GM21786 (cell line): ENCODE data around the gene KMT2E.
A peak's percentile ranks its signal among the peaks of the same experiment; 100 is the strongest.
"Not testable (repeated sequence)": the region's sequence is repeated elsewhere in the genome, so short reads cannot be mapped to it uniquely, and the experiment has no call there.

Experiments
- ATAC-seq: cut with Tn5 transposase; IDR thresholded peaks from one replicate; pipeline ENCODE4 v1.9.1; 2021; ENCODE audit not compliant: unreplicated experiment

Gene KMT2E, protein sequence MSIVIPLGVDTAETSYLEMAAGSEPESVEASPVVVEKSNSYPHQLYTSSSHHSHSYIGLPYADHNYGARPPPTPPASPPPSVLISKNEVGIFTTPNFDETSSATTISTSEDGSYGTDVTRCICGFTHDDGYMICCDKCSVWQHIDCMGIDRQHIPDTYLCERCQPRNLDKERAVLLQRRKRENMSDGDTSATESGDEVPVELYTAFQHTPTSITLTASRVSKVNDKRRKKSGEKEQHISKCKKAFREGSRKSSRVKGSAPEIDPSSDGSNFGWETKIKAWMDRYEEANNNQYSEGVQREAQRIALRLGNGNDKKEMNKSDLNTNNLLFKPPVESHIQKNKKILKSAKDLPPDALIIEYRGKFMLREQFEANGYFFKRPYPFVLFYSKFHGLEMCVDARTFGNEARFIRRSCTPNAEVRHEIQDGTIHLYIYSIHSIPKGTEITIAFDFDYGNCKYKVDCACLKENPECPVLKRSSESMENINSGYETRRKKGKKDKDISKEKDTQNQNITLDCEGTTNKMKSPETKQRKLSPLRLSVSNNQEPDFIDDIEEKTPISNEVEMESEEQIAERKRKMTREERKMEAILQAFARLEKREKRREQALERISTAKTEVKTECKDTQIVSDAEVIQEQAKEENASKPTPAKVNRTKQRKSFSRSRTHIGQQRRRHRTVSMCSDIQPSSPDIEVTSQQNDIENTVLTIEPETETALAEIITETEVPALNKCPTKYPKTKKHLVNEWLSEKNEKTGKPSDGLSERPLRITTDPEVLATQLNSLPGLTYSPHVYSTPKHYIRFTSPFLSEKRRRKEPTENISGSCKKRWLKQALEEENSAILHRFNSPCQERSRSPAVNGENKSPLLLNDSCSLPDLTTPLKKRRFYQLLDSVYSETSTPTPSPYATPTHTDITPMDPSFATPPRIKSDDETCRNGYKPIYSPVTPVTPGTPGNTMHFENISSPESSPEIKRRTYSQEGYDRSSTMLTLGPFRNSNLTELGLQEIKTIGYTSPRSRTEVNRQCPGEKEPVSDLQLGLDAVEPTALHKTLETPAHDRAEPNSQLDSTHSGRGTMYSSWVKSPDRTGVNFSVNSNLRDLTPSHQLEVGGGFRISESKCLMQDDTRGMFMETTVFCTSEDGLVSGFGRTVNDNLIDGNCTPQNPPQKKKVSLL (N-terminal part only)

DNA sequence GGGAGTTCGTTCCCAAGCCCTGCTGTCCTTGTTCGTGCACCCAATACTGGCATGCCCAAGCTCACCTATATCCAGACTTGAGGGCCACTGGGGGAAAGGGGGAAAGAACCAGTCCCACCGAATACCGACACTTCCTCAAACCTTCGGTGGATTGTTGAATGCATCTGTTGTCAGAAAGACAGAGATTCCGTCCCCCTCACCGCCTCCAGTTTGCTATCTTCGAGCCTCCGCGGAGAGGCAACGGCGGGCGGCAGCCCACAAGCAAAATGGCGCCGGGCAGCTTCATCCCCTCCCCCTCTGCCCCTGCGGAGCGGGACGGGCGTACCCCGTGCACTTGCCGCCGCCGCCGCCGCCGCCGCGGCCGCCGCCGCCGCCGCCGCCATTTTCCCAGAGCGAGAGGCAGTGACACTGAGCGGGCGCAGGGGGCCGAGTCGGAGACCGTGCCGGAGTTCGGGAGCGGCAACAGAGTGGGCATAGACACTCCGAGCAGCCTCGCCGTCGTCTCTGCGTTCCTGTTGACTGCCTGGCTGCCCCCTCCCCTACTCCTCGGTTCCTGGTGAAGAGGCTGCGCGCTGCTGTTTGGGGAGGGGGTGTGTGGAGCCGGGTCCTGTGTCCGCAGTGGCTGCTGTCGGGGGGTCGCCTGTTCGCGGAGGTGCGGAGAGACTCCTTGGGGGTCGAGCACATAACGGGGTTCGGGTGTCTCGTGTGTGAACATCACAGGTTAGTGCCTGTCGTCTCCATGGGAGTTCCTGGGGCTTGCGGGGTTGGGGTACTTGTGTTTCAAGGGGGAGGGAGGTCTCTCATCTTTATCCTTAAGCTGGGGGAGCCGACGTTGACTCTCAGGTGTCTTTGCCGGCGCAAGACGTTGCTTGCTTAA lies at the start of gene KMT2E:
TSS of gene KMT2E (plus strand) at position 390 of the 877 bp plus-strand sequence. CDS start 26,748 bp downstream, outside the sequence.
- peak; percentile 20 for ATAC-seq

GRCh38 chr7:104964626-104965236 lies 49.3 kb upstream of the KMT2E start:
- ATAC-seq = no peak

DNA sequence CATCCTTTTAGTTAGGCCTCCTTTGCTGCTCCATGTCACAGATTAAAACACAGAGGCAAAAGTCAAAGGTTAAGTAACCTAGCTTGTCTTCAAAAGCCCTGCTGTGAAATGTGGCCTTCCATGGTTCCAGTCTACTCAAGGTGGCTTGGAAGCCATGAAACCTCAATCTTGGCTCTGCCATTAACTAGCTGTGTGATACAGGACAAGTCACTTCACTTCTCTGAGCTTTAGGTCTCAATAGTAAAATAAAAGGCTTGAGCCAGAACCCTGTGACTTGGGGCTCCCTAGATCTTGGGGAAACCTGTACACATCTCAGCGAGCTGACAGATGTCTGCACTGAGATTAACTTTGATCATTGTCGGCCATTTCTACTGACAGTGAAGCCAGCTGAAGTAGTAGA lies 48.0 kb upstream of the KMT2E start:
- no peak for ATAC-seq

DNA sequence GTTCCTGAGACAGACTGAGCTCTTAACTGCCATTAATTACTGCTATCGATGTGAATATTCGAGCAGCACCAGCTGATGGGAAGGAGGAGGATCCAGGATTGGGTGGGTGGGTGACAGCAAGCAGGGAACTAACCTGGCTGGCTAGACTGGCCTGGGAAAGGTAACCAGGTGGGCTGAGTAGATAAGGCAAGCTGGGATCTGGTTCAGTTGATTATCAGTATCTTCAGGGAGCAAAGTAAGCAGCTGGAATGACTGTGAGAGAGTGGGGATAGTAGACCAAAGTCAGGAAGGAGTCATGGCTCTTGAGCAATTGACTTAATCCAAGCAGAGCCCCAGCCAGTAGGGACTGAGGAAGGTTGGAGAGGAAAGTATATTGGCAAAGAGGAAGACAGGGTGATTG lies 46.9 kb upstream of the KMT2E start:
- no peak for ATAC-seq

- no peak for ATAC-seq
Observed at GRCh38 chr7:104967595-104967994, 46.4 kb upstream of the KMT2E start.

- no peak for ATAC-seq
Observed at GRCh38 chr7:104968648-104969047, 45.4 kb upstream of the KMT2E start.

GRCh38 chr7:104969183-104969582 lies 44.8 kb upstream of the KMT2E start:
- no peak for ATAC-seq

GRCh38 chr7:104971290-104972071 lies 42.5 kb upstream of the KMT2E start:
- no peak for ATAC-seq

GRCh38 chr7:104972500-104972899 lies 41.5 kb upstream of the KMT2E start:
- no peak for ATAC-seq

GRCh38 chr7:104973227-104973626 lies 40.8 kb upstream of the KMT2E start:
- no peak for ATAC-seq

- no peak for ATAC-seq
Observed at GRCh38 chr7:104973909-104974415, 40.0 kb upstream of the KMT2E start.

- ATAC-seq = not testable (repeated sequence)
Observed at GRCh38 chr7:104975553-104975952, 38.5 kb upstream of the KMT2E start.

DNA sequence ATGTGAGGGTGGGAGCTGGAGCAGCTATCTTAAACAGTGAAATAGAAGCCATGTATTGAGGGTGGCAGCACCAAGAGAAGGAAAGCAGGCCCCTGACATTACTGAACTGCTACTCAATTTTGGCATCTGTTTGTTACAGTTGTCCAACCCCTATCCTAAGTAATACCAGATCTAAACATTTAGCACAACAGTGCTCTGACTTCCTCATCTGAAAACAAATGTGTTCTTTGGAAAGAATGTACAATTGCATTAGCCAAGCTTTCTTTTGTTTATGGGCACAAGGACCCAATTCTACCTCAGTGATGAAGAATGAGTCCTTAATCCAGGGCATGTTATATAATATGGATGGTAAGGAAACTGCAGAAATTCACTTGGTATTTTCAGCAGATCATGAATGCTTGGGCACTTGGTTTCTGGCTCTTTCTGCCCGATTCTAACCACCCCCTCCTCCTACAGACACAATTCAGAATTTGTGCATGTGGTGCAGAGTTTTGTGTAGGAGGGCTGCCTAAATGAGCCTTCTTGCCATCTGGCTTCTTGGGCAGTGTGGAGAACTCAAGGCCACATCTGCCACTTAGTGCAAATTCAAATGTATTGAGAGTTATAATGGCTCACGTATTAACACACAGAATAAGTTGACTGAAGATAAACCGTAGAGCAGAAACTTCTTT lies 36.9 kb upstream of the KMT2E start:
- no peak for ATAC-seq

GRCh38 chr7:104978460-104978859 lies 35.5 kb upstream of the KMT2E start:
- no peak for ATAC-seq

DNA sequence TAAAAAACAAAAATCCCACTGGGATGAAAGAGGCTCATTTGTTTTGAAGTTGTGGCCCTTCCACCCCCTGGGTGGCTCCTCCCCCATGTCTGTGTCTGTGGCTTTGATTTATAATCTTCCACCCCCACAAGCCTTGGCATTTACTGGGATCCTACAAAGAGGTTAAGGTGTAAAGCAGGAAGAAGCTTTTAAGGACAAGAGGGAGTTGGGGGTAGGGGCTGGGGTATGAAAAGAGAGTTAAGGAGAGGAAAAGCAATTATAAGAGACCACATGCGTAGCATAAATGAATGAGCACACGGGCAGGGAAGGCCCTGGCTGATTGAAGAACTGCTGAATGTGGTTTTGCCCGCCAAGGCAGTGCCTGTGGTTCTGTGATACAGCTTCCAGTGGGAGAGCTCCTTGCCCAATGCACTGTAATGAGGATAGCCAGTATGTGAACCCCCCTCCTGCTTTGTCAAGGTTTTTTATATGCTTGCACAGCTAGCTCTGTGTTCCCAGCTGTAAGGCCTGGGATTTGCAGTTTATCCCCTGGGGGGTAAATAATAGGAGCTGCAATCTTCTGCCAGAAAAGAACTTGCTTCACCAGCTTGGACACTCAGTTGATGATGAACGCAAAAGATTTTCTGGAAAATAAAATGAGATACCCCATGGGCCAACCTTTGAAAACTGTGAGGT lies 34.7 kb upstream of the KMT2E start:
- ATAC-seq = no peak

GRCh38 chr7:104980440-104980839 lies 33.6 kb upstream of the KMT2E start:
- ATAC-seq = no peak

DNA sequence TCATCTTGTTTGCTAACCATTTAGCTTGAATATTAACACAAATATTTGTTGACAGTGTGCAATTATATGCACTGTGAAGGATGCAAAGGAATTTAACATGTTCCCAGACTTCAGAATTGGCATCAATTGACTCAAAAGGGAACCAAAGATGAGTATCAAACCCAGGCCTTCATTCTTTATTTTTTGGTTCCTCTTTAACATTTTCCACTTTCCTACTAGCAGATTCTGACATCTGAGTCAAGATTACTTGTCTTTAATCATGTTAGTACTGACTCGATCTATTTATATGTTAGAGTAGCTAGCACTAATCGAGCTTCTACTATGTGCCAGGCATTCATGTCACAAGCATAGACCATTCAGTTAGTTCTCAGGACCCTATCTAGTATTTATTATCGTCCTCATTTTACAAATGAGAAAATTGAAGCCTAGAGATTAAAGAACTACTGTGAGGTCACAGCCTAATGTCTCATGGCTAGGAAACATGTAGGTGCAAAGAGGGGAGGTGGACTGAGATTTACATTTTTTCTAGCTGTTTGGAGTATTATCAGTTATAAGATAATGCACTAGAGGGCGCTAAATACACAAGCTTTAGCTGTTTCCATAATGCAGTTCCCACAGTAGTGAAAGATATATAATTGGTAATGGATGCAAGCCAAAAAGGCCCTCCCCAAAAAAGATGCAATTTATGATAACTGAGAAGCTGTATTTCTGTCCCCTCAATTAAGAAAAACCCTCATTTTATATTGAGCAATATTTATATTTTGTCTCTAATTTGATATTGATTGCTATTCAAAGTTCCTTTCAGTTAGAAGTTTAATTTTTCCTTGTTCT lies 32.9 kb upstream of the KMT2E start:
- no peak for ATAC-seq
